Aorta (tissue), 5 donors: Measurements from ENCODE around the gene MTSS2. TPM values are rescaled to one million over a fixed set of nuclear protein-coding genes. Genes with fewer than 3 reads are reported as not detected.

Experiments used
- ATAC-seq: fragments of 200-7000 bp; cut with Tn5 transposase; one replicate; pipeline ENCODE4 v1.9.1; 2022; ENCODE audit warnings: moderate library complexity; ENCODE audit not compliant: low FRiP score
- DNase-seq, 2 donors: peaks; one replicate each; pipeline ENCODE4 v3.0.0-alpha.2; 2020
- H3K27ac ChIP-seq, 2 donors: one replicate each; pipeline ENCODE4 v1.5.1; 2013; ENCODE audit warnings: low read length in 2 of 2, mild to moderate bottlenecking in 2 of 2, moderate library complexity in 2 of 2, control low read depth in 1 of 2, inconsistent platforms in 1 of 2, low read depth in 1 of 2
- H3K27me3 ChIP-seq, 2 donors: one replicate each; pipeline ENCODE4 v1.6.1; 2013; ENCODE audit warnings: control low read depth in 1 of 2, low read length in 1 of 2, mild to moderate bottlenecking in 1 of 2, moderate library complexity in 1 of 2; ENCODE audit not compliant: insufficient read depth in 2 of 2, control insufficient read depth in 1 of 2
- H3K36me3 ChIP-seq, 2 donors: one replicate each; pipeline ENCODE4 v1.6.1; 2013; ENCODE audit warnings: control low read depth in 1 of 2, low read length in 1 of 2, mild to moderate bottlenecking in 1 of 2; ENCODE audit not compliant: insufficient read depth in 2 of 2, control insufficient read depth in 1 of 2
- H3K4me1 ChIP-seq, 2 donors: one replicate each; pipeline ENCODE4 v1.6.1; 2013; ENCODE audit warnings: low read length in 2 of 2, control low read depth in 1 of 2, mild to moderate bottlenecking in 1 of 2, moderate library complexity in 1 of 2; ENCODE audit not compliant: insufficient read depth in 2 of 2, control insufficient read depth in 1 of 2
- H3K4me3 ChIP-seq, 2 donors: one replicate each; pipeline ENCODE4 v1.5.1; 2013; ENCODE audit warnings: low read length in 2 of 2, control low read depth in 1 of 2, mild to moderate bottlenecking in 1 of 2
- H3K9me3 ChIP-seq: one replicate; pipeline ENCODE4 v1.6.1; 2013; ENCODE audit warnings: mild to moderate bottlenecking, low read length; ENCODE audit not compliant: control insufficient read depth
- WGBS, 2 donors: extraction: QIAGEN DNeasy Blood & Tissue Kit; methylation state at CpG; one replicate each; pipeline ENCODE4 v1.1.7; 2013; 5-methylcytosine and 5-hydroxymethylcytosine counted together
- intact Hi-C, 2 donors: fragments of 100-400 bp; cut with DNase I; formaldehyde crosslinking; loops; one replicate each; pipeline versions ENCODE4 v1.14.2 to v1.15.0; 2022
- polyA plus RNA-seq, 2 donors: library from polyadenylated mRNA; stranded (reverse); fragments of 200-250 nt; gene quantifications; one replicate each; pipeline ENCODE4 v1.2.3, GENCODE V29; 2013
- total RNA-seq, 2 donors: library from RNA; stranded (reverse); fragmentation: NEBNext Ultra II Directional; extraction: Animal tissue kit (Norgen Biotek cat#: 25700); gene quantifications; one replicate each; pipeline ENCODE4 v1.2.1, GENCODE V29; 2021
- donor health status: healthy with polysubstance abuse.
- donor health status: Bipolar disorder and iron deficiency.
- donor health status: DM: no; HTN: no; CAD: no.
- donor health status: DM: no; HTN: no; CAD: no.
- donor health status: DM: yes; HTN: yes; CAD: no.

MTSS2 gene
- total and polyA plus RNA-seq, 4 donors = 22.0 to 87.4 (median 49.6) TPM

DNA sequence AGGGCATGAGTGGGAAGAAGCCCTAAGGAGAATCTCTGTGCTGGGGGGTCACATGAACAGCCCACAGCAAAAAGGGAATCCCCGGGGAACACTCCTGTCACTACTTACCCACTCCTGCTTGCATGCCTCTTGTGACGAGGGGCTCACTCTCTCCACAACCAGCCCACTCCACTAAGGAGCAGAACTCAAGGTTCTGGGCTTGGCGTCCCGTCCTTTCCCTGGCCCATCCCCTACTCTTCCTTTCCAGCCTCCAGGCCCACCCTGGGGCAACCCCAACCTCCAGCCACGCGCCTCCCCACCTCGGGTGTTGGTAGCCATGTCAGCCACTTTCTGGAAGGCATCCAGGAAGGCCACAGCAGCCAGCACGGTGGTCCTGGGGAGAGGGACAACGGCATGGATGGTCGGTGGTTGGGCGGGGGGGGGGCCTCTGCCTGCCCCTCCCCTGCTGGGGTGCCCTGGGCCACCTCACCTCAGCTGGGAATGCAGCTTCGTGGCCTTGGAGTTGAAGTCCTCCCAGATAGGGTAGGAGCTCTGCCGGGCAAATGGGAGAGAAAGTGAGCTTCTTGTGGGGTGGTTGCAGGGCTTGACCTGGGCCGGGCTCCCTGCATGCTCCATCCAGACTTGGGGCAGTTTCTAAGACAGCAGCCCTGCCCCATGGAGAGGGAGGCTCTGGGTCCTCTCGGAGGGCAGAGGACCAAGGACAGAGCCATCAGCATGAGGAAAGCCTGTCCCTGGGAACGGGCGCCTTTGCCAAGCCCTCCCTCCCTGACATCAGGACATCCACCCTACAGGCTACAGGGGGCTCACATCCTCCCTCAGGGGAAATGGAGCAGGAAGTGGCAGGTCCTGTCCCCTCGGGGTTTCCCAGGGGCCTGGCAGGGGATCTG is 5.1 kb downstream of the MTSS2 start:
- Histone ChIP-seq H3K27ac (peak overlapping the region in 1 of 2 donors; percentile 48), H3K4me1 (no peaks in the 10 kb centered on the region), H3K27me3 (no peaks in the 10 kb centered on the region), H3K36me3 (peaks cover 0 to 5% of the 10 kb centered on the region in 2 donors), H3K4me3 (no peak overlapping the region), H3K9me3 (no peaks in the 10 kb centered on the region)
- ATAC-seq (no peak), DNase-seq (peak; percentile 48 to 72)
- intact Hi-C loops = loop anchor here (1.0 to 2.0 kb wide), 2 partner anchors 90 to 91 kb away; no protein-coding TSS in a partner anchor
- 36 to 41% methylated on average over 17 to 18 of the region's 18 CpGs for whole genome bisulfite sequencing, 2 donors

- H3K27ac ChIP-seq = no peak overlapping the region
- no peaks in the 10 kb centered on the region for H3K9me3 ChIP-seq
- H3K27me3 ChIP-seq = no peaks in the 10 kb centered on the region
- peaks cover 0 to 5% of the 10 kb centered on the region in 2 donors for H3K36me3 ChIP-seq
- no peaks in the 10 kb centered on the region for H3K4me1 ChIP-seq
- DNase-seq = peak; percentile 52 to 75
- ATAC-seq = no peak
- intact Hi-C loops = loop anchor here (1.0 to 10.0 kb wide), 3 partner anchors 91 to 675 kb away; partner anchors contain the start of gene CALB2 (in 1 of the 2)
- 54 to 60% methylated on average over 64 to 80 of the region's 80 CpGs for WGBS, 2 donors
- H3K4me3 ChIP-seq = no peak overlapping the region
These were observed 6.0 kb downstream of the MTSS2 start for GRCh38 chr16:70679671-70680494.

DNA sequence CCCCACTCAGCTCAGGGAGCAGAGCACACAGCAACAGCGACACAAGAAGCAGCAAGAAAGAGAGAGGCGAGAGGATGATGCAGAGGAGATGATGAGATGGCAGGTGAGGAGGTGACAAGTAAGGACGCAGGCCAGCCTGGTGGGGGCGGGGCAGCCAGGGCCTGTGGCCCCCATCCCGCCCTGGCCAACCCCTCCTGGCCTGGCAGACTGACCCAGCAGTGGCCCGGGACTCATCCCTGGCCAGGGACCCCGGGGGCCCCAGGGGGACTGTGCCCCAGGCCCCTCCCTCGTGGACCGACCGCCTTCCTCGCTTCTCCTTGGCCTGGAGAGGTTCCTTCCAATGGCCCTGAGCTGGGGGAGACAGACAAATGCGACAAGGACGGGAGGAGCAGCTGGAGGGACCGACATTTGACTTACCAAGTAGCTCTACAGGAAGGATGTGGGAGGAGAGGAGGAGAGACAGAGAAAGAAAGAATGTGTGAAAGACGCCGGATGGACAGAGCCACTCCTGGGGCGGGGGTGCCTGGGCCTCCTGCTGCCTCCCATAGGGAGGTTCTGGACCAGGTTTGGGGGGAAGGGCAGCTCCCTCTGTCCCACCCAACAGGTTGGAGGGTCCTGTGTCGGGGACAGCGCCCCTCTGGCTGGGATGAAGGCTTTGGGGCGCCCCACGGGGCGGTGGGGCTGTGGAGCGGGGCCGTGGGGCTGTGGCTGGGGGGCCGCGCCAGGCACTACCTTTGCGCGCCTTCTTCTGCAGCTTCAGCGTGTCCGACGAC is 6.8 kb downstream of the MTSS2 start:
- peak; percentile 44 to 64 for DNase-seq
- no peaks in the 10 kb centered on the region for H3K27me3 ChIP-seq
- peaks cover 0 to 5% of the 10 kb centered on the region in 2 donors for H3K36me3 ChIP-seq
- no peak overlapping the region for H3K4me3 ChIP-seq
- H3K27ac ChIP-seq = no peak overlapping the region
- no peaks in the 10 kb centered on the region for H3K4me1 ChIP-seq
- intact Hi-C loops = loop anchor here in 1 of 2 donors (10.0 kb wide), 1 partner anchor 676 kb away; the partner anchor contains the start of gene CALB2
- 81% methylated on average over 27 to 31 of the region's 31 CpGs for WGBS, 2 donors
- H3K9me3 ChIP-seq = no peaks in the 10 kb centered on the region
- no peak for ATAC-seq

GRCh38 chr16:70678121-70678897 is 7.5 kb downstream of the MTSS2 start:
- 83 to 85% methylated on average over 22 of the region's 22 CpGs for WGBS, 2 donors
- no peaks in the 10 kb centered on the region for H3K4me1 ChIP-seq
- intact Hi-C loops = loop anchor here in 1 of 2 donors (10.0 kb wide), 1 partner anchor 676 kb away; the partner anchor contains the start of gene CALB2

DNA sequence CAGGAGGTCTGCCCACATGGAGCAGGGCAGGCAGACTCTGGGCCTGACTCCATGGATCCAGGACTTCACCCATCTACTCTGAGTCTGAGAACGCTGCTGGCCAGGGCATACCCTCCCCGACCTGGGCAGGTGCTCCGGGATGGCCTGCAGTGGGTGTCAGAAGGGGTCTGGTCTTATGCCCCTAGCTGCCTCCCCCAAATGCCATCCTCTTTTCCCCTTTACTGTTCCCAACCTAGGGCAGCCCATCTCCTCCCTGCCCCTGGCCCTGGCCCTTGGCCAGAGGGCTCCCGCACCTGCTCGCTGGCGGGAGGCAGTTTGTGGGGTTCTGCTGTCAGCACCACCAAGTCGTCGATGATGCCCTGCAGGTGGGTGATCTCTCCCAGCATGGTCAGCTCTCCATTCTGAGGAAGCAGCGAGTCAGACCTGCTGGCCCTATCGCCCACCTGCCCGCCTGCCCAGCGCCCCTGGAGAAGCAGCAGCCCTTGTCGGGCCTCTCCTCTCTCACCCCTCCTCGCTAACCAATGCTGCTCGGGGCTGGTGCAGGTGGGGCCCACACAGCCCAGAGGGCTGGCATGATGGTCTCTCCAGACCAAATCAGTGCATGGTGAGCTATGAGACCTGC is 8.2 kb downstream of the MTSS2 start:
- intact Hi-C loops = loop anchor here in 1 of 2 donors (10.0 kb wide), 1 partner anchor 677 kb away; the partner anchor contains the start of gene CALB2
- H3K36me3 ChIP-seq = peaks cover 0 to 5% of the 10 kb centered on the region in 2 donors
- WGBS, 2 donors = 87% methylated on average over 14 to 15 of the region's 15 CpGs

More at GRCh38 chr16:70678121-70678897, 7.5 kb downstream of the MTSS2 start:
- Histone ChIP-seq H3K27me3 (no peaks in the 10 kb centered on the region), H3K27ac (no peak overlapping the region), H3K9me3 (no peaks in the 10 kb centered on the region), H3K4me3 (no peak overlapping the region), H3K36me3 (peaks cover 0 to 5% of the 10 kb centered on the region in 2 donors)
- peak; percentile 46 to 76 for DNase-seq
- ATAC-seq = no peak

DNA sequence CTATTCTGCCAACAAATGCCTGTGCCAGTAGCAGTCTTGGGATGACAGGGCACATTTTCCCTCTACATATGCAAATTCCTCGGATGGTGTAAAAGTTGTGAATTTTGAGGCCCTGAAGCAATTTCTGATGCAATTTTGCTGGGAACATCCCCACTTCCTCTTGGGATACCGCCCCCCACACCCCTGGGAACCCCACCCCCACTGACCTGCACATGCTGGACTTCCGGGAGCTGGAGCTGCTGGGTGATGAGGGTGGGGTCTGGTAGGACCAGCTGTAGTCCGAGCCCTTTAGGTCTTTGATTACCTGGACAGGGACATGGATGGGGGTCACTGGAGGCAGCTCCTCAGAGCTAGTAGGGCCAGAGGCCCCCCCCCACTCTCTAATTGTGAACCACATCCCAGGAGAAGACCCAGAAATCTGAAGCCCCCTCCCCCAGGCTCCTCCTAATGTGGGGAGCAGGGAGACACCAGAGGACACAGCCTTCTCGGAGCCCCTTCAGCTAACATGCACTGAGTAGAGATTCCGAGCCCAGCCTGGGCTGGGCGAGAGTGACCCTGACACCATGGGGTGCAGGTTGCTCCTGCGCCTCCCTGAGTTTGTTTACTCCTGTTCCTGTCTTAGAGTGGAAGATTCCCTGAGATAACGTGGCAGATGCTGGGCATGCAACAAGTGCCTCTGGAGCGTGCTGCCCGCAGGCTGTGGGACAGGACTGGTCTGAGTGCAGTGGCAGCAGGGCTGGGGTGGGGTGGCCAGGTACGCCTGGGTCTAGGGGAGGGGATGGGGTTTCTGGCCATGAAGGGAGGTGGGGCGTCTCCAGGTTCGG is 9.0 kb downstream of the MTSS2 start:
- Histone ChIP-seq H3K4me3 (no peak overlapping the region), H3K4me1 (no peaks in the 10 kb centered on the region), H3K9me3 (no peaks in the 10 kb centered on the region), H3K36me3 (peaks cover 0 to 5% of the 10 kb centered on the region in 2 donors), H3K27ac (no peak overlapping the region), H3K27me3 (no peaks in the 10 kb centered on the region)
- ATAC-seq (no peak), DNase-seq (peak; percentile 41 to 56)
- intact Hi-C loops = loop anchor here in 1 of 2 donors (10.0 kb wide), 1 partner anchor 678 kb away; the partner anchor contains the start of gene CALB2
- 82 to 84% methylated on average over 14 of the region's 14 CpGs for WGBS, 2 donors

More for the DNA sequence above, 8.2 kb downstream of the MTSS2 start:
- peak in 1 of 2 donors; percentile 57 for DNase-seq
- Histone ChIP-seq H3K4me3 (no peak overlapping the region), H3K27me3 (no peaks in the 10 kb centered on the region), H3K9me3 (no peaks in the 10 kb centered on the region), H3K27ac (no peak overlapping the region), H3K4me1 (no peaks in the 10 kb centered on the region)
- ATAC-seq = peak; percentile 3
